GM23338 (cell line): Measurements from ENCODE around the gene SP100. TPM values are rescaled to one million over a fixed set of nuclear protein-coding genes. Genes with fewer than 3 reads are reported as not detected.

Experiments
- ATAC-seq: fragments of 200-7000 bp; cut with Tn5 transposase; 3 replicates; pipeline ENCODE4 v1.9.1; 2020
- DNase-seq: peaks from one replicate; pipeline ENCODE4 v3.0.0-alpha.2; 2015; ENCODE audit warnings: low spot score
- H2AFZ ChIP-seq: fragments of 200-600 bp; sonication (generic); 2 replicates; pipeline ENCODE4 v1.8.0; 2016; ENCODE audit warnings: antibody characterized with exemption, mild to moderate bottlenecking, moderate library complexity
- H3F3A ChIP-seq: fragments of 200-600 bp; sonication (generic); replicated peaks from 2 replicates; pipeline ENCODE4 v1.8.0; 2017; ENCODE audit warnings: antibody characterized with exemption, mixed run types, low read depth
- H3K27ac ChIP-seq: fragments of 200-600 bp; sonication (generic); 2 replicates; pipeline ENCODE4 v1.6.1; 2016; ENCODE audit warnings: low read depth
- H3K27me3 ChIP-seq: fragments of 200-600 bp; sonication (generic); 2 replicates; pipeline ENCODE4 v1.8.0; 2016; ENCODE audit warnings: mild to moderate bottlenecking, mixed run types, moderate library complexity; ENCODE audit not compliant: insufficient read depth
- H3K36me3 ChIP-seq: fragments of 200-600 bp; sonication (generic); 2 replicates; pipeline ENCODE4 v1.8.0; 2016; ENCODE audit warnings: mild to moderate bottlenecking; ENCODE audit not compliant: insufficient read depth
- H3K4me1 ChIP-seq: fragments of 200-600 bp; sonication (generic); 2 replicates; pipeline ENCODE4 v1.8.0; 2016; ENCODE audit warnings: mild to moderate bottlenecking, moderate library complexity; ENCODE audit not compliant: insufficient read depth
- H3K4me2 ChIP-seq: fragments of 200-600 bp; sonication (generic); 2 replicates; pipeline ENCODE4 v1.7.1; 2017; ENCODE audit warnings: mixed run types
- H3K4me3 ChIP-seq: fragments of 200-600 bp; sonication (generic); 2 replicates; pipeline ENCODE4 v1.6.1; 2016; ENCODE audit warnings: mixed run types
- H3K79me2 ChIP-seq: fragments of 200-600 bp; sonication (generic); replicated peaks from 2 replicates; pipeline ENCODE4 v1.8.0; 2017; ENCODE audit warnings: mild to moderate bottlenecking; ENCODE audit not compliant: insufficient read depth
- H3K9me2 ChIP-seq: fragments of 200-600 bp; sonication (generic); 2 replicates; pipeline ENCODE4 v1.8.0; 2017; ENCODE audit not compliant: insufficient read depth
- H4K20me1 ChIP-seq: fragments of 200-600 bp; sonication (generic); replicated peaks from 2 replicates; pipeline ENCODE4 v1.8.0; 2017; ENCODE audit warnings: mild to moderate bottlenecking; ENCODE audit not compliant: insufficient read depth
- H3K27ac Mint-ChIP-seq: 2 replicates; pipeline ENCODE4 v1.8.0; 2020; ENCODE audit warnings: inconsistent platforms, mild to moderate bottlenecking, moderate library complexity, mixed read lengths
- H3K27me3 Mint-ChIP-seq: 3 replicates; pipeline ENCODE4 v1.8.0; 2022; ENCODE audit warnings: low read depth, mild to moderate bottlenecking, moderate library complexity, mixed read lengths, inconsistent platforms; ENCODE audit not compliant: insufficient read depth, poor library complexity
- H3K36me3 Mint-ChIP-seq: 3 replicates; pipeline ENCODE4 v1.8.0; 2021; ENCODE audit warnings: low read depth, mild to moderate bottlenecking, inconsistent platforms, moderate library complexity, mixed read lengths
- H3K4me1 Mint-ChIP-seq: 3 replicates; pipeline ENCODE4 v1.8.0; 2020; ENCODE audit warnings: mild to moderate bottlenecking, inconsistent platforms, mixed read lengths
- H3K4me3 Mint-ChIP-seq: 3 replicates; pipeline ENCODE4 v1.8.0; 2021; ENCODE audit warnings: moderate library complexity, mild to moderate bottlenecking, inconsistent platforms, mixed read lengths
- H3K9me3 Mint-ChIP-seq: 3 replicates; pipeline ENCODE4 v1.8.0; 2020; ENCODE audit warnings: moderate library complexity, mild to moderate bottlenecking, inconsistent platforms, mixed read lengths
- CREB1 ChIP-seq: fragments of 250-450 bp; sonication (Bioruptor Pico); IDR thresholded peaks from 2 replicates; pipeline ENCODE4 v1.5.0; 2020; ENCODE audit warnings: low read depth, mild to moderate bottlenecking, moderate library complexity
- CTCF ChIP-seq, 2 experiments: fragments of 200-600 bp in 1 of 2; sonication (generic) in 1 of 2; conservative IDR thresholded peaks; 2 replicates each; pipeline versions ENCODE4 v1.5.1 to v1.6.1; 2016 to 2017; ENCODE audit warnings: antibody characterized with exemption in 2 of 2, low read depth in 2 of 2, mild to moderate bottlenecking in 2 of 2, moderate library complexity in 1 of 2
- EZH2 ChIP-seq: fragments of 200-600 bp; sonication (generic); IDR thresholded peaks from one replicate; pipeline ENCODE4 v1.8.0; 2017; ENCODE audit warnings: antibody characterized with exemption, mild to moderate bottlenecking, low read depth; ENCODE audit not compliant: unreplicated experiment
- EZH2phosphoT487 ChIP-seq: fragments of 200-600 bp; sonication (generic); IDR thresholded peaks from one replicate; pipeline ENCODE4 v1.8.1; 2018; ENCODE audit warnings: antibody characterized with exemption; ENCODE audit not compliant: unreplicated experiment
- JUNB ChIP-seq: IDR thresholded peaks from one replicate; pipeline ENCODE4 v1.6.1; 2016; ENCODE audit warnings: antibody characterized with exemption; ENCODE audit not compliant: unreplicated experiment
- NANOG ChIP-seq: IDR thresholded peaks from 2 replicates; pipeline ENCODE4 v1.6.1; 2016; ENCODE audit warnings: antibody characterized with exemption, borderline replicate concordance
- POLR2AphosphoS5 ChIP-seq: IDR thresholded peaks from 2 replicates; pipeline ENCODE4 v1.6.1; 2016; ENCODE audit warnings: antibody characterized with exemption, low read depth
- STAT1 ChIP-seq: IDR thresholded peaks from one replicate; pipeline ENCODE4 v1.6.1; 2016; ENCODE audit warnings: antibody characterized with exemption; ENCODE audit not compliant: unreplicated experiment
- ZNF114 ChIP-seq: fragments of 250-450 bp; sonication (Bioruptor Pico); IDR thresholded peaks from 2 replicates; pipeline ENCODE4 v1.5.0; 2020; ENCODE audit warnings: mild to moderate bottlenecking, moderate library complexity
- ZNF331 ChIP-seq: fragments of 250-450 bp; sonication (Bioruptor Pico); IDR thresholded peaks from 2 replicates; pipeline ENCODE4 v1.5.0; 2020; ENCODE audit warnings: low read depth, mild to moderate bottlenecking, moderate library complexity
- polyA plus RNA-seq: library from polyadenylated mRNA; unstranded; fragments of >200 nt; fragmentation: Nextera tagmentation; extraction: Ambion mirVana; gene quantifications from 2 replicates; pipeline ENCODE4 v1.2.1, GENCODE V29; 2016
- total RNA-seq: library from RNA; depleted of rRNA; stranded (reverse); fragments of >200 nt; shearing (Covaris generic); gene quantifications from 2 replicates; pipeline ENCODE4 v1.2.3, GENCODE V29; 2014
- TF ChIP-seq, protein P1 (sequence below): IDR thresholded peaks from 2 replicates; pipeline ENCODE4 v1.6.1; 2016; ENCODE audit warnings: antibody characterized with exemption

Gene SP100
- total and polyA plus RNA-seq, 2 experiments from 2014 or later: 0.44 to 0.73 TPM

GRCh38 chr2:230405824-230406223 lies 10.2 kb upstream of the SP100 start:
- peaks cover 3% of the 10 kb centered on the region for H3K27me3 Mint-ChIP-seq
- no peak for TF ChIP-seq CREB1 (CRISPR knock-in tag)
- no peak for TF ChIP-seq NANOG
- TF ChIP-seq POLR2AphosphoS5: no peak
- TF ChIP-seq, protein P1, sequence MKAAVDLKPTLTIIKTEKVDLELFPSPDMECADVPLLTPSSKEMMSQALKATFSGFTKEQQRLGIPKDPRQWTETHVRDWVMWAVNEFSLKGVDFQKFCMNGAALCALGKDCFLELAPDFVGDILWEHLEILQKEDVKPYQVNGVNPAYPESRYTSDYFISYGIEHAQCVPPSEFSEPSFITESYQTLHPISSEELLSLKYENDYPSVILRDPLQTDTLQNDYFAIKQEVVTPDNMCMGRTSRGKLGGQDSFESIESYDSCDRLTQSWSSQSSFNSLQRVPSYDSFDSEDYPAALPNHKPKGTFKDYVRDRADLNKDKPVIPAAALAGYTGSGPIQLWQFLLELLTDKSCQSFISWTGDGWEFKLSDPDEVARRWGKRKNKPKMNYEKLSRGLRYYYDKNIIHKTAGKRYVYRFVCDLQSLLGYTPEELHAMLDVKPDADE: no peak
- TF ChIP-seq EZH2phosphoT487: no peak
- no peak for TF ChIP-seq CTCF (conservative IDR thresholded peaks at IDR 0.05; ENCODE audit: low read depth in 2 of 2)
- TF ChIP-seq ZNF114 (CRISPR knock-in tag): no peak
- Histone ChIP-seq H3F3A (no peaks in the 10 kb centered on the region), H3K27me3 (peaks cover 6% of the 10 kb centered on the region), H3K36me3 (no peaks in the 10 kb centered on the region), H3K9me2 (peaks cover 4% of the 10 kb centered on the region; the same call in 1 of the 2 replicates), H3K4me2 (no peak overlapping the region), H3K79me2 (no peaks in the 10 kb centered on the region), H3K27ac (no peak overlapping the region), H3K4me3 (no peak overlapping the region), H4K20me1 (no peaks in the 10 kb centered on the region), H3K4me1 (no peaks in the 10 kb centered on the region), H2AFZ (no peak overlapping the region)
- peaks cover 4% of the 10 kb centered on the region for H3K4me1 Mint-ChIP-seq
- no peaks in the 10 kb centered on the region for H3K36me3 Mint-ChIP-seq
- H3K27ac Mint-ChIP-seq: no peak overlapping the region
- DNase-seq (no peak), ATAC-seq (no peak)
- no peak overlapping the region for H3K4me3 Mint-ChIP-seq
- no peaks in the 10 kb centered on the region for H3K9me3 Mint-ChIP-seq

DNA sequence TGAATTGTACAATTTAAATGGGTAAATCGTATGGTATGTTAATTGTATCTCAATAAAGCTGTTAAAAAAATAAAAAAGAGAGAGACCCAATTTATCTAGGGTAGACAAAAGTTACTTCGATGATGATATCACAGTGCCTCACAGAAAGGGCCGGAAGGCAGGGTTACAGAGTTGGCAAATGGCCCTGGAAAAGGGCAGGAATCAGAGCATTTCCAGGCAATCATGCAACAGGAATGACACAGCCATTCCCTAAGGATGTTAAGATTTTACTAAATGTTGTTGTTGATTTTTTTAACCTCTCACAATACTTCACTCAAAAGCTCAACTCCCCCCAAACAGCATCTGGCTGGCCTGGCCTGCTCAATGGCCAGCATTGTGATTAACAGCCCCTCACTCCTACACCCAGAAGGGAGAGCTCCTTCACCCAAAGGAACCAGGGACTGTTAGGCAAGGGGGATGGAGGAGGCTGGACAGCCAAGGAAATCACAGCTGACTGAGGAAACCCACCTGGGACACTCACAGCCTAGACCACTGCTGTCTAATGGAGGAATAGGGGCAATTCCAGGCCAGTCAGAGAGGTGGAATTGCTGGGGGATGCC lies 7.7 kb upstream of the SP100 start:
- no peak overlapping the region for H3K4me2 ChIP-seq
- H3K27me3 Mint-ChIP-seq: peaks cover 25% of the 10 kb centered on the region
- H3K9me2 ChIP-seq: peaks cover 4% of the 10 kb centered on the region; the same call in 1 of the 2 replicates
- H2AFZ ChIP-seq: no peak overlapping the region
- H3K79me2 ChIP-seq: no peaks in the 10 kb centered on the region
- no peak overlapping the region for H3K4me3 ChIP-seq
- no peak overlapping the region for H3K27ac Mint-ChIP-seq
- no peaks in the 10 kb centered on the region for H3K36me3 Mint-ChIP-seq
- DNase-seq (no peak), ATAC-seq (no peak)
- H3K4me3 Mint-ChIP-seq: no peak overlapping the region
- H4K20me1 ChIP-seq: no peaks in the 10 kb centered on the region
- no peak overlapping the region for H3K27ac ChIP-seq
- no peaks in the 10 kb centered on the region for H3K4me1 ChIP-seq
- H3F3A ChIP-seq: no peaks in the 10 kb centered on the region
- peaks cover 20% of the 10 kb centered on the region for H3K27me3 ChIP-seq
- peaks cover 2% of the 10 kb centered on the region; the same call in 2 of the 3 replicates for H3K4me1 Mint-ChIP-seq
- no peaks in the 10 kb centered on the region; the same call in 2 of the 3 replicates for H3K9me3 Mint-ChIP-seq
- no peaks in the 10 kb centered on the region for H3K36me3 ChIP-seq
- TF ChIP-seq CTCF (conservative IDR thresholded peaks at IDR 0.05; ENCODE audit: low read depth in 2 of 2): no peak
- TF ChIP-seq STAT1: no peak
- TF ChIP-seq ZNF331 (CRISPR knock-in tag): no peak
- TF ChIP-seq JUNB: no peak
- TF ChIP-seq EZH2: no peak
- no peak for TF ChIP-seq POLR2AphosphoS5
